Erythroblast (primary cell): ENCODE measurements around the gene AP1M2.

Experiments used
- DNase-seq, 2 experiments: peaks; one replicate each; lab custom pipeline; 2025; lab: John Stamatoyannopoulos, UW
- GATA1 ChIP-seq: IDR thresholded peaks from 2 replicates; pipeline ENCODE4 v1.6.1; 2011; ENCODE audit warnings: low read depth, mild to moderate bottlenecking, control low read depth, low read length, moderate library complexity
- POLR2A ChIP-seq: IDR thresholded peaks from 2 replicates; pipeline ENCODE4 v1.6.1; 2011; ENCODE audit warnings: mild to moderate bottlenecking, low read length

Gene AP1M2

DNA sequence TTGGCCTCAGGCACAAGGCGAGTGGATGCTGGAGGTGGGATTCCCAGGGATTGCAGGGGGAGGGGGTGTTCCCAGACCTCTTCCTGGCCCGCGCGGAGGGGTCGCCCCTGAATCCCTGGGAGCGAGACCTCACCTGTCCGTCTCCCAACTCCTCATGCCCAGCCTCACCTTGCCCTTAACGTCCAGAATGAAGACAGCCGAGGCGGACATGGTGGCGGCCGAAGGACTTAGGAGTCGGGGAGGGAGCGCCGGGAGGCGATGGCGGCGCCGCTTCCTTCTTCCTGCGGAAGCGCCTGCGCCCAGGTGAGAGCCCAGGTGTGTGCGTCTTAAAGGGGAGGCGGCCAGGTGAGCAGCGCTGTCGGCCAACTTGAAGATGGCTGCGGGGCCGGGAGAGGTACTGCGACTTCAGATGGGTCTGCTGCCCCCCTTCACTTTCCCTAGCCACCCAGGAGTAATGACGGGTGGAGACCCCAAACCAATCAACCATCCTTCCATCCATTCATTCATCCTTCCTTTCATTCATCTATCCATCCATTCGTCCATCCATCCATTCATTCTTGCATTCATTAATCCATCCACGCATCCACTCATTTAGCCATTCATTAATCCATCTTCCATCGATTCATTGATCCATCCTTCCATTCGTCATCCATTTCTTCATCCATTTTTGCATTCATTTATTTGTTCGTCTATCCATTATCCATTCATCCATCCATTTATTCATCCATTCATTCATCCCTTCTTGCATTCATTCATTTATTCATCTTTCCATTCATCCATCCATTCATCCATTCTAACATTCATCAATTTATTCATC lies at the start of gene AP1M2:
Gene AP1M2 (minus strand): TSS at position 291 of the 817 bp plus-strand sequence. CDS start 81 bp downstream, at position 210.
- DNase-seq, result no peak
- TF ChIP-seq POLR2A (no peak), GATA1 (no peak)

DNA sequence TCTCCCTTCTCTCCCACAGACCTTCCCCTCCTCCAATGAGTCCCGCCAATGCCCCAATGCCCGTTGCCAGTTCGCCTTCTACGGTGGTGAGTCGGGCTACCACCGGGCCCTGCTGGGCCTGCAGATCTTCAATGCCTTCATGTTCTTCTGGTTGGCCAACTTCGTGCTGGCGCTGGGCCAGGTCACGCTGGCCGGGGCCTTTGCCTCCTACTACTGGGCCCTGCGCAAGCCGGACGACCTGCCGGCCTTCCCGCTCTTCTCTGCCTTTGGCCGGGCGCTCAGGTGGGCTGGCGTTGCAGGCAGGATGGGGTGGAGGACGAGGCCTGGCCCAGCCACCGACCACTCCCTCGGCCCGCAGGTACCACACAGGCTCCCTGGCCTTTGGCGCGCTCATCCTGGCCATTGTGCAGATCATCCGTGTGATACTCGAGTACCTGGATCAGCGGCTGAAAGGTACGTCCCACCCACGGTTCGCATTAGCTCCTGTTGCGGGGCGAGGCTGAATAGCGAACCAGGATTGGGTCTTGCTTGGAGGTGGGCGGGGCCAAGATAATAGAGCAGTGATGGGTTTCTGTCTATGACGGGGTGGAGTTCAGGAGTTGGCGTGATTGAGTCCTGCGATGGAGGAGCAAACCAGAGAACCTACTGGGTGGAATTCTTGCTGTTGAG lies 49.3 kb upstream of the AP1M2 start:
- no peak for DNase-seq
- no peak for TF ChIP-seq POLR2A
- TF ChIP-seq GATA1, result no peak

DNA sequence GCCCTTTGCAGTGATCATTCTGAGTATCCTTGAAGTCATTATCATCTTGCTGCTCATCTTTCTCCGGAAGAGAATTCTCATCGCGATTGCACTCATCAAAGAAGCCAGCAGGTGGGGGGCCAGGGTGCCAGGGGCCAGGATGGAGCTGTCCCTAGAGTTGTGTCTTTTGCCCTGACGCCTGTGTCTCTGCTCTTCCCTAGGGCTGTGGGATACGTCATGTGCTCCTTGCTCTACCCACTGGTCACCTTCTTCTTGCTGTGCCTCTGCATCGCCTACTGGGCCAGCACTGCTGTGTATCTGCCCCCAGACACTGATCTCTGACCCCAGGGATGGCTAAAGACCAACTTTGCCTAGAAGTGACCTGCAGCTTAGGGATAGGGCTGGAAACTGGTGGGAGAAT lies 47.9 kb upstream of the AP1M2 start:
- TF ChIP-seq GATA1, result no peak
- no peak for TF ChIP-seq POLR2A
- DNase-seq, result no peak

DNA sequence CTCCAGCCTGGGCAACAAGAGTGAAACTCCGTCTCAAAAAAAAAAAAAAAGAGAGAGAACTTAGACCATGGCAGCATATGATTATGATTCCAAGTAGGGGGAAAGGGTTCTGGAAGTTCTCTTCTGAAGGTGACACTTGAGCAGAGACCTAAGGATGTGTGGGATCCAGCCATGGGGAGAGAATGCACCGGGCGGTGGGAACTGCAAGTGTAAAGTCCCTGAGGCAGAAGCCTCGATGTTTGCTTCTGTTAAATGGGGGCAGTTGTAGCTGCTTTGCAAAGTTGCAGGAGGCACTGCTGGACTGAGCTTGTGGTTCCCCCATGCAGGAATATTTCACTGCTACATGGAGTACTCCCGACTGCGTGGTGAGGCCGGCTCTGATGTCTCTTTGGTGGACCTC lies 47.3 kb upstream of the AP1M2 start:
- no peak for TF ChIP-seq POLR2A
- TF ChIP-seq GATA1, result no peak
- no peak for DNase-seq

DNA sequence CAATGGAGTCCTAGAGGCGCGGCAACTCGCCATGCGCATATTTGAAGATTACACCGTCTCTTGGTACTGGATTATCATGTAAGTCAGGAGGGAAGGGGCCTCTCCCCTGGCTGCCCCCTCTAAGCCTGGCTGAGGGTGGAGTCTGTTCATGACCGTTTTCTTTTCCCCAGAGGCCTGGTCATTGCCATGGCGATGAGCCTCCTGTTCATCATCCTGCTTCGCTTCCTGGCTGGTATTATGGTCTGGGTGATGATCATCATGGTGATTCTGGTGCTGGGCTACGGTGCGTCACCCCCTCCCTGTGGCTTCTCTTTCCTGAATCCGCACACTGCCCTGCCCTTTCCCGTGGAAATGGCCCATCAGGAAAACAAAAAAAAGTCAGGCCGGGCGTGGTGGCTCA lies 44.8 kb upstream of the AP1M2 start:
- no peak for DNase-seq
- TF ChIP-seq GATA1, result no peak
- no peak for TF ChIP-seq POLR2A

DNA sequence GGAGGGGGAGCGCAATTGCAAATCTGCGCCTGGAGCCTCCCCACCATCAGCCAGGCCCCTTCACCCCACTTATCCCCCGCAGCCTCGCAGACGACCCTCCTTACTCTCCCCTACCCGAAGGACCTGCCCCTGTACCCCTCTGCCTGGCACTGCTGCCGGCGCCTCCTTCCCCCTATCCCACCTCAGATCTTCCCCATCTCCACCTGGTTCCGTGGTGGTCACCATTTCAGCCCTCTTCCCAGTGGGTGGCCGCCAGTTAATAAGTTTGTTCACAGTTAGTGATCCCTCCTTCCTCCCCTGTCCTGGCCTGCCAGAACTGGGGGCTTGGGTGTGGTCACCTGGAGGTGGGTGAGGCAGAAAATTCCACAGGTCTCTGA lies 38.6 kb upstream of the AP1M2 start:
- TF ChIP-seq GATA1, result no peak
- no peak for TF ChIP-seq POLR2A
- DNase-seq, result no peak

DNA sequence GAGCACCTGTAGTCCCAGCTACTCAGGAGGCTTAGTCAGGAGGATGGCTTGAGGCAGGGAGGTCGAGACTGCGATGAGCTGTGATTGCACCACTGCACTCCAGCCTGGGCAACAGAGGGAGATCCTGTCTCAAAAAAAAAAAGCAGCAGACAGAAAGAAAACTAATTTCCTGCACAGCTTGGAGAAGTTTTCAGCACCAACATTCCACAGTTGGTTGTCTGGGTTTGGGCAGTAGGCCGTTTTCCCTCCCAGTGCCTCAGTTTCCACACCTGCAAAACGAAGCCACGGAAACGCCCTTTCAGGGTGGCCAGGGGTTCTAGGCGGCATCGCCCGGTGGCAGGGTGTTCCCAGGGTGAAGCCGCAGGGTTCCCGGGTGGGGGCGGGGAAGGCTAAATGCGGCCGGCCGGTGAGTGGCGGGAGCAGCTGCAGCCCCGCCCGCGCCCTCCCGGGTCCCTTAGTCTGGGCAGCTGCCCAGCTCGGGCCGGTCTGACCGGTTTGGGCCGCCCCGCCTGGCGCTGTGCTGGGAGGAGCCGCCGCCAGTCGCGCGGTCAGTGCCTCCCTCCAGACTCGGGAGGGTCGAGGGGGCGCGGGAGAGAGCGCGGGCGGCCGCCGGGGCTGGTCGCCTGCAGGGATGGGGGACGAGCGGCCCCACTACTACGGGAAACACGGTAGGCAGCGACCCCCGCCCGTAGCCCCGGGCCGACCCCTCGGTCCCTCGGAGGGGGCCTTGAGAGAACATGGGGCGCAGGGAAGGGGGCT lies 38.1 kb upstream of the AP1M2 start, which contains the start of gene SLC44A2:
Gene SLC44A2 (plus strand): TSS at position 551 of the 759 bp plus-strand sequence. CDS start 81 bp downstream, at position 632.
- peak; percentile 42 to 53 for DNase-seq
- TF ChIP-seq GATA1 (no peak), POLR2A (no peak)

DNA sequence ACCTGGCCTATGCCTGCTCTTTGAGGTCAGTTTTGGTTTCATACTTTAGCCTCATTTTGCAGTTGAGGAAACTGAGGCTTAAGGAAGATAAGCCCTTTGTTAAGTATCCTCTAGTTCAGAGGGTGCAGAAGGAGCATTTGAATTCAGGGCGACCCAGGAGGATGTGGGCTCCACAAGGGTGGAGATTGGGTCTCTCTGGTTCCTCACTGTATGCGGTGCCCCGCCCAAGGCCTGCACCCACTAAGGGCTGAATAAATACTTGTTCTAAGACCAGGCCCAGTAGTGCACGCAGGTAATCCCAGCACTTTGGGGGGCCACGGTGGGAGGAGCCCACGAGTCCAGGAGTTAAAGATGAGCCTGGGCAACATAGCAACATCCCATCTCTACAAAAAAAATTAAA lies 37.5 kb upstream of the AP1M2 start:
- DNase-seq, result no peak
- TF ChIP-seq POLR2A, result no peak
- no peak for TF ChIP-seq GATA1

DNA sequence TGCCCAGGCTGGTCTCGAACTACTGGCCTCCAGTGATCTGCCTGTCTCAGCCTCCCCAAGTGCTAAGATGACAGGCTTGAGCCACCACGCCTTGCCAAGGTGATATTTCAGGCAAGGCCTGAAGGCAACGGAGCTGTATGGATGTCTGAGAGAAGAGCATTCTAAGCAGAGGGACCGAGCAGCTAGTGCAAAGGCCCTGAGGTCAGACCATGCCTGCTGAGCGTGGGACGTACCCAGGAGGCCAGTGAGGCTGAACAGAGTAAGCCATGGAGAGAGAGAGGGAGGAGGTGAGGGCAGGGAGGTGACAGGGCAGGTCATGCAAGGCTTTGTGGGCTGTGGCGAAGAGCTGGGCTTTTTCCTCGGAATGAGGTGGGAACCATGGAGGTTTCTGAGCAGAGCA lies 34.9 kb upstream of the AP1M2 start:
- TF ChIP-seq POLR2A, result no peak
- TF ChIP-seq GATA1, result no peak
- DNase-seq, result no peak

DNA sequence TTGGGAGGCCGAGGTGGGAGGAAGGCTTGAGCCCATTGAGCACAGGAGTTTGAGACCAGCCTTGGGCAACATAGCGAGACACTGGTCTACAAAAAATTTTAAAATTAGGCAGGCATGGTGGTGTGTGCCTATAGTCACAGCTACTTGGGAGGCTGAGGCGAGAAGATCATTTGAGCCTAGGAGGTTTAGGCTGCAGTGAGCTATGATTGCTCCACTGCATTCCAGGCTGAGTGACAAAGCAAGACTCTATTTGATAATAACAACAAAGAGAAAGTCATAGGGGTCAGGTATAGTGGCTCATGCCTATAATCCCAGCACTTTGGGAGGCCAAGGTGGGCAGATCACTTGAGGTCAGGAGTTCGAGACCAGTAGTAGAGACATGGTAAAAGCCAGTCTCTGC lies 33.7 kb upstream of the AP1M2 start:
- TF ChIP-seq POLR2A (no peak), GATA1 (no peak)
- DNase-seq, result no peak

DNA sequence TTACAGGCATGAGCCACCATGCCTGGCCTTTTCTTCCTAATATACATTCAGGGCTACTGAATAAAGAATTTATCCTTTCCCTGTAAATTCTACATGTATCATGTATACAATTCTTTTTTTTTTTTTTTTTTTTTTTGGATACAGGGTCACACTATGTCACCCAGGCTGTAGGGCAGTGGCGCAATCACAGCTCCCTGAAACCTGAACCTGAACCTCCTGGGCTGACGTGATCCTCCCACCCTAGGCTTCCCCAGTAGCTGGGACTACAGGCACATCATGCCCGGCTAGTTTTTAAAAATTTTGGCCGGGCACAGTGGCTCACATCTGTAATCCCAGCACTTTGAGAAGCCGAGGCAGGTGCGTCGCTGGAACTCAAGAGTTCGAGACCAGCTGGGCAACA lies 31.7 kb upstream of the AP1M2 start:
- TF ChIP-seq GATA1 (no peak), POLR2A (no peak)
- no peak for DNase-seq

DNA sequence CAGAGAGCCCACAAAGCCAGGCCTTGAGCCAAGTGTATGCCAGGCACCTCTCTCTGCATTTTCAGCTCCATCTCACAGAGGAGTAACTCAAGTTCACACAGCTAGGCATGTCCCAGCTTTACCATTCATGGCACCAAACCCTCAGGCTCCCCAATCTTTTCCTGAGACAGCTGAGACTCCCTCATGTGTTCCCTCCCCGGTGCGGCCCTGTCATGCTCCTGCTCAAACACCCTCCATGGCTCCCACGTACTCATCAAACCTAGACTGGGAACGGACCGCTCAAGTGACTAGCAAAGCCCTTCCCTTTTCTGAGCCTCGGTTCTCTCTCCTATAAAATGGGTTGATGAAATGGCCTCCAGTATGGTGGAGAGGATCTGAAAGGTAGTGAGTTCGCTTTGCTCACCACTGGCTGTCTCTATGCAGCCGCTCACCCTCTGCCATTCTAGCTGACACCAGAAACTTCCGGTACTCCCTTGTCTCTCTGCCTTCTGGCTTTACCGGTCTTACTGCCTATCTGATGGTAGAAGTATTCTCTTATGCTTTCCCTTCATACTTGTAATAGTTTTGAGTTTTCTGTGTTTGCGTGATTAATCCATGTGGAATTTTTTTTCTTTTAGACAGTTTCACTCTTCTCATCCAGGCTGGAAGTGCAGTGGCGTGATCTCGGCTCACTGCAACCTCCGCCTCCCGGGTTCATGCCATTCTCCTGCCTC lies 30.5 kb upstream of the AP1M2 start:
- no peak for DNase-seq
- TF ChIP-seq GATA1, result no peak
- TF ChIP-seq POLR2A, result peak; percentile 33

DNA sequence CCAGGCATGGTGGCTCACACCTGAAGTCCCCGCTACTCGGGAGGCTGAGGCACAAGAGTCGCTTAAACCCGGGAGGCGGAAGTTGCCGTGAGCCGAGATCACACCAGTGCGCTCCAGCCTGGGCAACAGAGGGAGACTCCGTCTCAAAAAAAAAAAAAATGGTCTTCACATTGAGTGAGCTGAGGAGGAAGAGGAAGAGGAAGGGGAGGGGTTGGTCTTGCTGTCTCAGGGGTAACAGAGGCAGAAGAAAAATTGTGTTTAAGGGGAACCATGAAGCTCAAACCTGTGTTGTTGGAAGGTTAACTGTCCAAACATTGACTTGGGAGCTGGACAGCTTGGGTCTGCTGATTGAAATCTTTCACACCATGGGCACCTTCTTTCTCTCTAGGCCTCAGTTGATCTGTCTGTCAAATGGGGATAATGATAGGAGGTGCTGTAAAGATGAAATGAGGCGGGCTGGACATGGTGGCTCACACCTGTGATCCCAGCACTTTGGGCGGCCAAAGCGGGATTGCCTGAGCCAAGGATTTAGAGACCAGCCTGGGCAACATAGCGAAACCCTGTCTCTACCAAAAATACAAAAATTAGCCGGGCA lies 28.4 kb upstream of the AP1M2 start:
- no peak for DNase-seq
- TF ChIP-seq POLR2A, result no peak
- no peak for TF ChIP-seq GATA1
